PC-3 (cell line): Measurements from ENCODE around the gene TTLL9. TPM values are rescaled to one million over a fixed set of nuclear protein-coding genes. Genes with fewer than 3 reads are reported as not detected.

Source experiments
- ATAC-seq: fragments of 200-7000 bp; cut with Tn5 transposase; 2 replicates; pipeline ENCODE4 v1.9.1; 2020; ENCODE audit warnings: mild to moderate bottlenecking, moderate library complexity
- BruUV-seq: library from RNA; stranded (reverse); fragments of 400-500 nt; replicated peaks from 2 replicates; lab custom pipeline; 2021; lab: Mats Ljungman, UMichigan
- CTCF ChIA-PET: fragments of 300-600 bp; sonication (Branson Sonifier 250); formaldehyde crosslinking; loops from one replicate; lab custom pipeline; 2022; ENCODE audit warnings: antibody characterized with exemption; lab: Charles Lee
- POLR2A ChIA-PET: fragments of 300-600 bp; sonication (Branson Sonifier 250); formaldehyde crosslinking; loops from one replicate; lab custom pipeline; 2022; ENCODE audit warnings: antibody characterized with exemption; ENCODE audit not compliant: unreplicated experiment; lab: Charles Lee
- DNase-seq: peaks from one replicate; pipeline ENCODE4 v3.0.0-alpha.2; 2015
- H2AFZ ChIP-seq: fragments of 300-600 bp; sonication (generic); 2 replicates; pipeline ENCODE4 v1.6.0; 2016; ENCODE audit warnings: antibody characterized with exemption, low read length
- H3F3A ChIP-seq: fragments of 300-600 bp; sonication (generic); one replicate; pipeline ENCODE4 v1.6.0; 2017; ENCODE audit warnings: antibody characterized with exemption, low read length, control low read depth, mild to moderate bottlenecking; ENCODE audit not compliant: unreplicated experiment
- H3K27ac ChIP-seq: fragments of 300-600 bp; sonication (generic); 2 replicates; pipeline ENCODE4 v1.5.1; 2016; ENCODE audit warnings: mild to moderate bottlenecking, low read length
- H3K27me3 ChIP-seq: fragments of 300-600 bp; sonication (generic); 2 replicates; pipeline ENCODE4 v1.6.1; 2016; ENCODE audit warnings: low read length, mixed read lengths
- H3K36me3 ChIP-seq: fragments of 300-600 bp; sonication (generic); 2 replicates; pipeline ENCODE4 v1.6.1; 2016; ENCODE audit warnings: low read depth, mixed run types, low read length, mixed read lengths
- H3K4me1 ChIP-seq: fragments of 300-600 bp; sonication (generic); 2 replicates; pipeline ENCODE4 v1.5.1; 2016; ENCODE audit warnings: low read length; ENCODE audit not compliant: insufficient read depth
- H3K4me2 ChIP-seq: fragments of 300-600 bp; sonication (generic); 2 replicates; pipeline ENCODE4 v1.6.0; 2016; ENCODE audit warnings: low read length
- H3K4me3 ChIP-seq: fragments of 300-600 bp; sonication (generic); 2 replicates; pipeline ENCODE4 v1.5.1; 2016; ENCODE audit warnings: mild to moderate bottlenecking, low read length, mixed read lengths
- H3K79me2 ChIP-seq: fragments of 300-600 bp; sonication (generic); 2 replicates; pipeline ENCODE4 v1.6.1; 2017; ENCODE audit warnings: low read length, mixed read lengths
- H3K9ac ChIP-seq: fragments of 300-600 bp; sonication (generic); 2 replicates; pipeline ENCODE4 v1.6.0; 2016; ENCODE audit warnings: mild to moderate bottlenecking, low read length
- H3K9me2 ChIP-seq: fragments of 300-600 bp; sonication (generic); replicated peaks from 2 replicates; pipeline ENCODE4 v1.6.1; 2016; ENCODE audit warnings: mixed run types, low read length, mixed read lengths
- H3K9me3 ChIP-seq: fragments of 300-600 bp; sonication (generic); 2 replicates; pipeline ENCODE4 v1.6.1; 2016; ENCODE audit warnings: low read length, mixed read lengths
- H4K20me1 ChIP-seq: fragments of 300-600 bp; sonication (generic); 2 replicates; pipeline ENCODE4 v1.6.1; 2016; ENCODE audit warnings: low read length, mixed read lengths
- EZH2 ChIP-seq: fragments of 300-600 bp; sonication (generic); IDR thresholded peaks from one replicate; pipeline ENCODE4 v1.6.1; 2017; ENCODE audit warnings: antibody characterized with exemption, mild to moderate bottlenecking, low read length; ENCODE audit not compliant: unreplicated experiment
- EZH2phosphoT487 ChIP-seq: fragments of 300-600 bp; sonication (generic); IDR thresholded peaks from 2 replicates; pipeline ENCODE4 v1.6.1; 2018; ENCODE audit warnings: mild to moderate bottlenecking, antibody characterized with exemption, low read length, borderline replicate concordance
- intact Hi-C: fragments of 100-400 bp; cut with micrococcal nuclease; formaldehyde crosslinking; loops from 2 replicates; pipeline ENCODE4 v1.9.0; 2023
- total RNA-seq: library from RNA; depleted of rRNA; stranded (reverse); fragments of >200 nt; gene quantifications from 2 replicates; pipeline ENCODE4 v1.2.3, GENCODE V29; 2014
- TF ChIP-seq, protein P1 (sequence below): fragments of 300-600 bp; sonication (generic); conservative IDR thresholded peaks from 2 replicates; pipeline ENCODE4 v1.5.1; 2017; ENCODE audit warnings: antibody characterized with exemption, low read depth, mild to moderate bottlenecking, low read length

The TTLL9 gene
- total RNA-seq, 1 experiment from 2014 or later = not detected

DNA sequence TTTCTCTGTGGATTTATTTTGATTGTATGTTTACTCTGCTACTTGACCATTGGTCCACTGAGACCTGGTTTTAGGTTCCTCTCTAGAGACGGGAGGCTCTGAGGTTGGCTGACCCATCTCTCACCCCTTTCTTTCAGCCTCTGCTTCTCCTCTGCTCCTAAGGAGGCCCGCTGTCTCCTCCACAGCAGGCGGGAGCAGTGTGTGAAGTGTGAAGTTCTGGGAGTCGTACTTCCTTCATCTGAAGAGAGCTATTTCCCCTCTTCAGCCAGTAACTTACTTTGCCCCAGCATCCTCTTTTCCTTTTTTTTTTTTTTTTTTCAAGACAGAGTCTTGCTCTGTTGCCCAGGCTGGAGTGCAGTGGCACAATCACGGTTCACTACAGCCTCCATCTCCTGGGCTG lies 60.3 kb downstream of the TTLL9 start:
- H3K4me1 ChIP-seq = no peaks in the 10 kb centered on the region
- no peak for TF ChIP-seq EZH2phosphoT487
- TF ChIP-seq, protein P1, sequence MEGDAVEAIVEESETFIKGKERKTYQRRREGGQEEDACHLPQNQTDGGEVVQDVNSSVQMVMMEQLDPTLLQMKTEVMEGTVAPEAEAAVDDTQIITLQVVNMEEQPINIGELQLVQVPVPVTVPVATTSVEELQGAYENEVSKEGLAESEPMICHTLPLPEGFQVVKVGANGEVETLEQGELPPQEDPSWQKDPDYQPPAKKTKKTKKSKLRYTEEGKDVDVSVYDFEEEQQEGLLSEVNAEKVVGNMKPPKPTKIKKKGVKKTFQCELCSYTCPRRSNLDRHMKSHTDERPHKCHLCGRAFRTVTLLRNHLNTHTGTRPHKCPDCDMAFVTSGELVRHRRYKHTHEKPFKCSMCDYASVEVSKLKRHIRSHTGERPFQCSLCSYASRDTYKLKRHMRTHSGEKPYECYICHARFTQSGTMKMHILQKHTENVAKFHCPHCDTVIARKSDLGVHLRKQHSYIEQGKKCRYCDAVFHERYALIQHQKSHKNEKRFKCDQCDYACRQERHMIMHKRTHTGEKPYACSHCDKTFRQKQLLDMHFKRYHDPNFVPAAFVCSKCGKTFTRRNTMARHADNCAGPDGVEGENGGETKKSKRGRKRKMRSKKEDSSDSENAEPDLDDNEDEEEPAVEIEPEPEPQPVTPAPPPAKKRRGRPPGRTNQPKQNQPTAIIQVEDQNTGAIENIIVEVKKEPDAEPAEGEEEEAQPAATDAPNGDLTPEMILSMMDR = no peak
- no peak for TF ChIP-seq EZH2
- no peak overlapping the region for H3K4me2 ChIP-seq
- no peak overlapping the region for H3K4me3 ChIP-seq
- POLR2A ChIA-PET = no interaction called here
- BruUV-seq = no TSS peak
- H3K36me3 ChIP-seq = no peaks in the 10 kb centered on the region
- no peak overlapping the region for H2AFZ ChIP-seq
- peaks cover 19% of the 10 kb centered on the region; the same call in 1 of the 2 replicates for H3K27me3 ChIP-seq
- intact Hi-C loops = no loop called here
- no peaks in the 10 kb centered on the region for H3K79me2 ChIP-seq
- no peak overlapping the region for H3K9ac ChIP-seq
- CTCF ChIA-PET = no interaction called here
- DNase-seq (no peak), ATAC-seq (no peak)
- H3K9me3 ChIP-seq = no peaks in the 10 kb centered on the region
- no peaks in the 10 kb centered on the region for H4K20me1 ChIP-seq
- no peak overlapping the region for H3K27ac ChIP-seq
- H3K9me2 ChIP-seq = no peaks in the 10 kb centered on the region
- H3F3A ChIP-seq = no peaks in the 10 kb centered on the region

DNA sequence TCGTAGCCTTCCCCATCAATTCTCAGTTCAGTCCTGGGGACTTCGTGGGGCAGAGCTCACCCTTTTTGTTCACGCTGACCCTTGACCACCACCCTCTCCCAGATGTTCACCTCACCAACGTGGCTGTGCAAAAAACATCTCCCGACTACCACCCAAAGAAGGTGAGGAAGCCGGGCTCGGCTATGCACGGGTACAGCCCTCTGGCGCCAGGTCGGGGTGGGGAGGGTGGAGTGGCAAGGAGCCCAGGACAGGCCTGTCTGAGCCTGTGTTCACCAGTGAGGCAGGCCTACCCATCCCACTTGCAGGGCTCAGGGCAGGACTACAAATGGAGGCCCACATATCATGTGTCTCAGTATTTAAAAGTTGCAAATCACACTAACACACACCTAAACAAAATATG lies 63.3 kb downstream of the TTLL9 start:
- no peak overlapping the region for H2AFZ ChIP-seq
- no peak overlapping the region for H3K9ac ChIP-seq
- no peaks in the 10 kb centered on the region for H4K20me1 ChIP-seq
- no peak overlapping the region for H3K27ac ChIP-seq
- no peaks in the 10 kb centered on the region for H3F3A ChIP-seq
- DNase-seq (no peak), ATAC-seq (no peak)
- CTCF ChIA-PET = no interaction called here
- H3K4me2 ChIP-seq = no peak overlapping the region
- H3K36me3 ChIP-seq = no peaks in the 10 kb centered on the region
- H3K4me3 ChIP-seq = no peak overlapping the region
- no peaks in the 10 kb centered on the region for H3K4me1 ChIP-seq
- POLR2A ChIA-PET = interaction anchor here (0.5 kb wide), 1 partner anchor 79 kb away, joined by 6 read pairs; no protein-coding TSS in a partner anchor
- H3K9me3 ChIP-seq = no peaks in the 10 kb centered on the region
- no TSS peak for BruUV-seq
- TF ChIP-seq EZH2phosphoT487 (no peak), EZH2 (no peak)
- TF ChIP-seq, protein P1 = no peak
- 0 out of 2 replicates have a peak, but pooled peaks cover 3% of the 10 kb centered on the region for H3K27me3 ChIP-seq
- no peaks in the 10 kb centered on the region for H3K79me2 ChIP-seq
- intact Hi-C loops = no loop called here
- H3K9me2 ChIP-seq = no peaks in the 10 kb centered on the region

DNA sequence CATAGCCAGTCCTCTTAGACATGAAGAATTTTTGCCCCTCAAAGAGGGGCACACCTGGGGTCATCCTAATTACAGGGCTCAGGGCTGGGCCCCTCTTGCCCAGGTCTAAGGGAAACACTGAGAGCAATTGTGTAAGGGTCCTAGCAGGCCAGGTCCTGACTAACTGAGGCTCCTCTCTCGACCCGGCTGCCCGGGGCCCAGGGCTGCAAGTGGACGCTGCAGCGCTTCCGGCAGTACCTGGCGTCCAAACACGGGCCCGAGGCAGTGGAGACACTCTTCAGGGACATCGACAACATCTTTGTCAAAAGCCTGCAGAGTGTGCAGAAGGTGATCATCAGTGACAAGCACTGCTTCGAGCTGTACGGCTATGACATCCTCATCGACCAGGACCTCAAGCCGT lies 64.1 kb downstream of the TTLL9 start:
- Histone ChIP-seq H3K79me2 (no peaks in the 10 kb centered on the region), H3K36me3 (no peaks in the 10 kb centered on the region), H3K4me3 (no peak overlapping the region), H3K9me3 (no peaks in the 10 kb centered on the region), H3K9ac (no peak overlapping the region), H3F3A (no peaks in the 10 kb centered on the region), H2AFZ (no peak overlapping the region), H3K4me2 (no peak overlapping the region), H3K9me2 (no peaks in the 10 kb centered on the region), H3K4me1 (no peaks in the 10 kb centered on the region), H3K27me3 (no peaks in the 10 kb centered on the region), H4K20me1 (no peaks in the 10 kb centered on the region), H3K27ac (no peak overlapping the region)
- CTCF ChIA-PET = no interaction called here
- POLR2A ChIA-PET = no interaction called here
- ATAC-seq = no peak
- no peak for DNase-seq
- BruUV-seq = no TSS peak
- intact Hi-C loops = no loop called here
- TF ChIP-seq, protein P1 = no peak
- TF ChIP-seq EZH2 (no peak), EZH2phosphoT487 (no peak)
